CD4-positive, alpha-beta T cell treated with Interleukin-15 for 1 hour (primary cell): ENCODE results near the gene CDK10.
"Not testable (repeated sequence)": the region's sequence is repeated elsewhere in the genome, so short reads cannot be mapped to it uniquely, and the experiment has no call there.

Experiments used
- DNase-seq: peaks from one replicate; pipeline ENCODE4 v3.0.0-alpha.2; 2020

The CDK10 gene, protein sequence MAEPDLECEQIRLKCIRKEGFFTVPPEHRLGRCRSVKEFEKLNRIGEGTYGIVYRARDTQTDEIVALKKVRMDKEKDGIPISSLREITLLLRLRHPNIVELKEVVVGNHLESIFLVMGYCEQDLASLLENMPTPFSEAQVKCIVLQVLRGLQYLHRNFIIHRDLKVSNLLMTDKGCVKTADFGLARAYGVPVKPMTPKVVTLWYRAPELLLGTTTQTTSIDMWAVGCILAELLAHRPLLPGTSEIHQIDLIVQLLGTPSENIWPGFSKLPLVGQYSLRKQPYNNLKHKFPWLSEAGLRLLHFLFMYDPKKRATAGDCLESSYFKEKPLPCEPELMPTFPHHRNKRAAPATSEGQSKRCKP

DNA sequence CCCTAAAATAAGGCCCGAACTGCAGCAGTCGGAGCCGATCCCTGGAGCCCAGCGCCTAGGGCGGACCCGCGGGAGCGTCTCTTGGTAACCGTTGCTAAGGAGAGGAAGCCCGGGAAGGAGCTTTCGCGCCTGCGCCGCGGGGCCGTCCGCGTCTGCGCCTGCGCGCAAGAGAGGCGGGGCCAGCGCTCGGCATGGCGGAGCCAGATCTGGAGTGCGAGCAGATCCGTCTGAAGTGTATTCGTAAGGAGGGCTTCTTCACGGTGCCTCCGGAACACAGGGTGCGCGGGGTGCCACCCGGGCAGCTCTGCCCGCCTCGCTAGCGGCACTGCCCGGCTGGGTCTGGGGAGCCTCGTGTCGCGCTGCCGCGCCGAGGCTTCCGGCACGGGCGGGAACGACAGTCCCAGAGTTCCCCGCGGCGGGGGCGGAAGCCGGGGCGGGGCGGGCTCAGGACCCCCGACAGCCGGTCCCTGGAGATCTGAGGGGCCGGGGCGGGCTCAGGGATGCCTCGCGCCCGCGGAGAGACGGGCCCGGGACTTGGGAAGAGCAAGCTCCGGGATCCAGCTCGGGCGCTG is at the start of gene CDK10:
Gene CDK10 (plus strand): TSS at position 170 of the 572 bp plus-strand sequence. CDS start 22 bp downstream, at position 192.
- DNase-seq = peak; percentile 87

GRCh38 chr16:89637379-89637778 is 49.1 kb upstream of the CDK10 start:
- no peak for DNase-seq

DNA sequence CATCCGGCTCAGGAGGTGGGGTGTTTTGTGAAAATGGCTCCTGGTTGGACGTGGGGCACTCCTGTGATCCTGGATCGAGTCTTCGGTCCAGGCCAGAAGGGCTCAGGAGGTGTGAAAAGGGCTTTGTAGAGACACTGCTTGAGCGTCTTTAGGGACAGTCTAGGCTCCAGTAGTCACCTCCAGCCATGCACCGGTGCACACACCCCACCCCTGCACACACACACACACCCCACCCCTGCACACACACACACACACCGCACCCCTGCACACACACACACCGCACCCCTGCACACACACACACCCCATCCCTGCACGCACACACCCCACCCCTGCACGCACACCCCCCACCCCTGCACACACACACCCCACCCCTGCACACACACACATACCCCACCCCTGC is 48.0 kb upstream of the CDK10 start:
- DNase-seq = no peak

DNA sequence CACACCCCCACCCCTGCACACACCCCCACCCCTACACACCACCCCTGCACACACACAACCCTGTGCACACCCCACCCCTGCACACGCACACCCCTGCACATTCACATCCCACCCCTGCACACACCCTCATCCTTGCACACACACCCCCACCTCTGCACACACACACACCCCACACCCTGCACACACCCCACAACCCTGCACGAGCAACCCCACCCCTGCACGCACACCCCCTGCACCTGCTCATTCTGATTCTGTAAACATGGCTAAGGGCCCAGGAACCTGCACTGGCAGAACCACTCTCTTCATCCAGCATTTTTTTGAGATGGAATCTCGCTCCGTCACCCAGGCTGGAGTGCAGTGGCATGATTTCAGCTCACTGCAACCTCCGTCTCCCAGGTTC is 47.1 kb upstream of the CDK10 start:
- no peak for DNase-seq

DNA sequence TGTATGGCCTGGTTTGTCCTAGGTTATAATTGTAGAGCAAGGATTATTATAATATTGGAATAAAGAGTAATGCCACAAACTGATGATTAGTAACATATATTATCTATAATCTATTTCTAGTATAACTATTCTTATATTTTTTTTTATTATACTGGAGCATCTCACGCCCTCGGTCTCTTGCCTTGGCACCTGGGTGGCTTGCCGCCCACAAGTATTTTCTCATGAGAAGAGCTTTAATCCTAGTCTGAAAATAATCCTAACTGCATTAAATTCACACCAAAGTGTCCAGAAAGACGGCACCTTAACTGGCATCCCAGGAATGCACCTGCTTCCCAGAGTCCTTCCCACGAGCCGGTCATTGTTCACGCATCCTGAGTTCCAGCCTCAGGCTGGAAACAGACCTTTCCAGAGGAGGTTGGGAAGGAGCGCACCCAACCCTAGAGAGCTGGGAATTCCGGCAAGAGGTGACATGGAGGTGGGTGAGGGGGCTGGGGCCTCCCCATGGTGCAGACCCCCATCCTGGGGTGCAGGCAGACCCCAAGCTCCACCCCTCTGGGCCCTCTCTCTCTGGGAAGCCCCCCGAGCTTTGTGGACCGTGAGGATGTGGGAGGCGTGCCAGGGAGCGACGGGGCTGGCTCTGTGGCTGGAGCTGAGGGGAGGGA is 44.9 kb upstream of the CDK10 start:
- no peak for DNase-seq

GRCh38 chr16:89642574-89642973 is 43.9 kb upstream of the CDK10 start:
- no peak for DNase-seq

DNA sequence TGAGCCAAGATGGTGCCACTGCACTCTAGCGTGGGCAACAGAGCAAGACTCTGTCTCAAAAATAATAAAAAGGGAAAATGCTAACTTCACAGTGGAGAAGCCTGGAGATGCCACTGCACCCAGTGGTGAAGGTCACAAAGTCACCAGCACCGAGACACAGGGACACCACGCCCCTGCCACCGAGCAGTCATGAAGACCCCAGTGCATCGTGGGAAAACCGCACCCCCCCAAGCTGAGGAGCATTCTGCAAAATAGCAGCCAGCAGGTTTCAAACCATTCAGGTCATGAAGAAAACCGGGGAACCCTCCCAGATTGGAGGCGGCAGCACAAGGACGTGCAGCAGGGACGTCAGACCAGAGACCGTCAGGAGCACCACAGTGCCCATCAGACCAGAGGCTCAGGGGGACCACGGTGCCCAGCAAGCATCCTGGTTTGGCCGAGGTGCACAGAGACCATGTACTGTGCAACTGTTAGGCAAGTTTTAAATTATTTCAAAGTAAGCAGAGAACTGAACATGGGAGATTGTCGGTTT is 42.7 kb upstream of the CDK10 start:
- DNase-seq = no peak

DNA sequence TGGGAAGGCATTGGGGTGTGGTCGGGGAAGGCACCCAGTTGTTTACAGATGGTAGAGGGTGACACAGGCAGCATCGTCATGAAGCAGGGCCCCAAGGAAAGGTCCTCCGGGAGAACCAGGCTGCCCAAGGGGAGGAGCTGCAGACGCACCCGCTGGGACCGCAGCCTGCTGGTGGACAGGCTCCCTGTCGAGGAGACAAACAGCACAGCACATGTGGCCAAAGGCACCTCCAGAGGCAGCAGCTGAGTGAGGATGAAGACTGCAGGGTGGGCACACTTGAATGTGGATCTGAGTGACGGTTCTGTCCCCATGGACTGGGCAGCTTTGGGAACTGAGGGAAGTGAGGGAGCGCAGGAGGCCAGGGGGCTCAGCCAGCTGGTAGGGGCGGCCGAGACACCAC is 41.4 kb upstream of the CDK10 start:
- DNase-seq = no peak

DNA sequence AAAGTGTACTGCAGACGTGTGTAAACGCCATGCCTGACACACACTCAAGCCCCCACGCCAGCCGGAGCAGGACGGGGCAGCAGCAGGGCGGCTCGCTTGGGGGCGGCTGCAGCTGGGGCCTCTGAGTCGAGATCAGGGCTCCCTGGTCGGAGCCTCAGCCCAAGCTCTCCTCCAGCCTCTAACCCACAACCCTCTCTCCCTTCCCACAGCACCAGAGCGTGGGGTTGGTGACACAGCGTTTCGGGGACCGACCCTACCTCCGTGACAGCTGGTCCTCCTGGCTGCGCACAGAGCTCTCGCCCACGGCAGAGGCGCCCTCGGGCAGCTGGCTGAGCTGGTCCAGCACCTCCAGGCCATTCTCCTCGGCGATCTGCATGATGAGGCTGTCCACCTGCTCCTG is 40.2 kb upstream of the CDK10 start:
- no peak for DNase-seq

GRCh38 chr16:89646906-89647305 is 39.6 kb upstream of the CDK10 start:
- DNase-seq = no peak

DNA sequence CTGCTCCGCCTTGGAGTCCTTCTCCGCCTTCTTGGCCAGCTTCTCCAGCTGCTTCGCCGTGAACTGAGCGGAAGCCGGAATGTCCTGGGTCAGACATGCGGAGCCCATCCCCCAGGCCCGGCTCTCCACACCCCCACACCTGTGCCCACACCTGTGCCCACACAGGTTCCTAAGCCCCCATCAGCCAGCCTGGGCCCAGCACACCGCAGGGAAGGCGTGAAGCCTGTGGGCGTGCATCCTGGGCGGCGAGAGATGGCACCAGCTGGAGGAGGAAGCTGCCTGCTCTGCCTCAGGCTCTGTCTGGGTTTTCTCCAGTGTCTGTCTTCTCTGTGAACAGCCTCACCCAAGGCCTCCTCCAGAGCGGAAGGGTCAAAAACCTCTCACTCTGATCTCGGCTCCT is 34.9 kb upstream of the CDK10 start:
- no peak for DNase-seq

DNA sequence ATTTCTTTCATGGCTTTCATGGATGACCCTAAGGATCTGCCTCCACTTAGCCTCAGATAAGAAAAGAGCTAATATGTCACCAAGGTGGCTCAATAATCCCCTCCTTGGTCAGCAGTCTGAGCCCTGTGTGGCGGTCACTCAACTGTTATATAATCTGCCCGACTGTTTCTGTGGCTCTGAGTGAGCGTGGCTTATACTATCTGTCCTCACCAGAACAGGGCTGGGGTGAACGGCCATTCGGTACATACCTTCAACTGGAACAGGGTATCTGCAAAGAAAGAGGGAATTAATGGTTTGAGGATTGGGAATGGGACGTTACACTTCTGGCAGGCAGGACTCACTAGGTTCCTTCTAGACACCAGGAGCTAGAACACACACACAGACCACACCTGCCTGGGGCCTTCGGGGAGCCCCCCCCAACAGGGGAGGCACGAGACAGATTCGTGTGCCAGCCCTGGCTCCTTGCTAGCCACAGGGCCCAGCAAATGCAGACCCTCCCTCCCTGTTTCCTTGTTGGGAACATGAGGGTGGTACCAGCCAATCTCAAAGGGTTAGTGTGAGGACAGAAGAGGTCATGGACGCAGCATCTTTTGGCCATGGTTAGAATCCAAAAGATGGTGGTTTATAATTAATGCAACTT is 32.7 kb upstream of the CDK10 start:
- DNase-seq = no peak

DNA sequence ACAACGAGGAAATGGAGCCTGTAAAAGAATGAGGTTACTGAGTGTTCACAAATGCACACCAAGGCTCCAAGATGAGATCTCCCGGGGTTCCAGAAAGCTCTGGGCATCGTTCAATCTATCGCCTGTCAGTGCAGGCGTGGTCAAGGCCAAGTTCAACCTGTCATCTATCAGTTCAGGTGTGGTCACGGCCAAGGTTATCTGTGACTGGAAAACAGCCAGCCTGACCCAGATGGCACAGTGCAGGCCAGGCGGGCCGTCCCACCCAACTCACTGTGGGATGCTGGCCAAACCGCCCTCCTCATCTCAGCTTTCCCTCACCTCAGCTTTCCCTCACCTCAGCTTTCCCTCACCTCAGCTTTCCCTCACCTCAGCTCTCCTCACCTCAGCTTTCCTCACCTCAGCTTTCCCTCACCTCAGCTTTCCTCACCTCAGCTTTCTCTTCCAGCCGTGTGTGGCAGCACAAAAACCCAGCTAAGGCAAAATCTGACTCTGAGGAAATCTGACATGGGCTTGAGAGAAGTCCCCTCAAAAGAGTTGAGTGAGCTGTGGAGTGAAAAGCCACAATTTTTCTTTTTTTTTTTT is 31.3 kb upstream of the CDK10 start:
- no peak for DNase-seq

- DNase-seq = no peak
Measured at GRCh38 chr16:89656435-89657121, 29.9 kb upstream of the CDK10 start.

GRCh38 chr16:89657442-89658220 is 28.9 kb upstream of the CDK10 start, which contains the start of the genes CHMP1A and SPATA33:
Gene CHMP1A, minus strand, starts transcription at chr16:89657708. Its CDS starts 120 bp downstream, at chr16:89657588.
Gene SPATA33, plus strand, starts transcription at chr16:89657836. Its CDS starts 76 bp downstream, at chr16:89657912.
- DNase-seq = peak; percentile 91

DNA sequence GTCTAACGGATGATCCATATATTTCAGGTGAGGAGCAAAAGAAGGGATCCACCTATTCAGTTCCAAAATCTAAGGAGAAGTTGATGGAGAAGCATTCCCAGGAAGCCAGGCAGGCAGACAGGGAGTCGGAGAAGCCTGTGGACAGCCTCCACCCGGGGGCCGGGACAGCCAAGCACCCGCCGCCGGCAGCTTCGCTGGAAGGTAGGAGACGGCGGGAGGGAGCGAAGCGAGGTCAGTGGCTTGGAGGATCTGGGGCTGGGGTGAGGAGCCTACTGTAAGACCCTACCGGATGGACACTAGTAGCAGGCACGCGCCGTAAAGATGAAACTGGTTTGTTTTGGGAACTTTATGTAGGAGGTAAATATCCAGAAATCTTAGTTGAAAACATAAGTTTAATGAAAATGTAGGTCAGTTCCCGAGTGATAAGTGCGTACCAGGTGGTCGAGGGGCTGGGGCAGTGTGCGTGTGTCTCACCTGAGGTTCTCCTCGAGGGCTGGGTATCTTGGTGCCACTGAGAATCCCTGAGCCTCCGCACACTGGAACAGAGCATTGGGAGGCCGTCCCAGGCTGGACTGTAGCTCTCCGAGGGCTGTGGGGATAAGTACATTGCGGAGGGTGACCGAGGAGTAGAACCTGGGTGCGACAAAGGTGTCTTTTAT is 28.1 kb upstream of the CDK10 start:
- no peak for DNase-seq

DNA sequence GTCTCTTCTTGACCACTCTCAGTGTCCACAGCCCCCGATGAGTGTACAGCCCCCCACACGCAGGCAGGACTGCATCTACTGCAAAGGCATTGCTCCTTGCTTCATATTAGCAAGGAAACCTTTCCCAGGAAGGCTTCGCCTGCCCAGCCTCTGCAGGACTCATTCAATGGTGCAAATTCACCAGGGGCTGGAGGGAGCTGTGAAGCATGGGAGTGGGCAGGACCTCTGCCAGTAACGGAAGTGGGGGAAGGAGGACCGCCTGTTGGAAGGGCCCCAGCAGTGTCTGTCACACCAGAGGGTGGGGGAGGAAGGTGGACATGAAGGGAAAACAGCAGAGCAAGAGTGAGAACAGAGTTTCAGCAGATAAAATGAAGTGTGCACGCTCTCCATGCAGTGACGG is 26.3 kb upstream of the CDK10 start:
- no peak for DNase-seq

- no peak for DNase-seq
Measured at GRCh38 chr16:89661215-89661614, 25.3 kb upstream of the CDK10 start.

DNA sequence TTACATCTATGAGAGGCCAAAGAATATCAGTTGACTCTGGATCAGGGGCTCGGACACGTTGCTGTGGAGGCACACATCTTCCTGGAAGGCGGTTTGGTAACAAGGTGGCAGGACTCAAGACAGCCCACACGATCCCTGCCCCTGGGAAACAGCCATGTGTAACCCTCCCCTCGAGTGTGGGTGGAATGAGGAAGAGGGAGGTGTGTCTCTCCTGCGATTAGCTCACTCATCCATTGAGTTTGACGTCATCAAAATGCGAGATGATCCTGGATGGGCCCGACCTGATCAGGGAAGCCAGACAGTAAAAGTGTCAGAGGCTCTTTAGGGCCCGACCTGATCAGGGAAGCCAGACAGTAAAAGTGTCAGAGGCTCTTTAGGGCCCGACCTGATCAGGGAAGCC is 22.3 kb upstream of the CDK10 start:
- not testable (repeated sequence) for DNase-seq

GRCh38 chr16:89667000-89667399 is 19.5 kb upstream of the CDK10 start:
- DNase-seq = not testable (repeated sequence)

DNA sequence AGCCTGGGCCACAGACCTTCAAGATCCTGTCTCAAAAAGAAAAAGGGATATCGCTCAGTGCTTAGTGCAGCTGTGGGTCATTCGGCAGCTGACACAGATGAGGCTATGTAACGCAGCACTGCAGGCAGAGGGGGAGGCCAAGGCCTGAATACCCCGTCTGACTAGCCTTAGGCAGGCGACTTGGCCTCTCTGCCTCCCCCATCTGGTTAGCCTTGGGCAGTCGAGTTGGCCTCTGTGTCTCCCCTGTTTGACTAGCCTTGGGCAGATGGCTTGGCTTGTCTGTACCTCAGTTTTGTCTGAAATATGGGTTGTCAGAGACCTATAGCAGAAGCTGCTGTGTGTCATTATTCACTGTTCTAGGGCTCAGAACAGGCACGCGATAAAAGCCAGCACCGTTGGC is 18.9 kb upstream of the CDK10 start:
- no peak for DNase-seq
